ENCODE data around the gene CRTC3.

- TF ChIP-seq EZH2 (IDR thresholded peaks at IDR 0.05; ENCODE audit: borderline replicate concordance, low read depth, low read length, poor library complexity, severe bottlenecking) (no peak), CTCF (conservative IDR thresholded peaks at IDR 0.05; ENCODE audit: low read depth, low read length) (no peak)
Observed at GRCh38 chr15:90583471-90584252, 53.9 kb downstream of the CRTC3 start.

All from A673 (cell line).